Activated CD4-positive, CD25-positive, alpha-beta regulatory T cell treated with anti-CD3 and anti-CD28 coated beads, Interleukin-2, amount 50 U/mL, for 24 hours (primary cell): Measurements from ENCODE around the gene CNOT6.

Experiments
- ATAC-seq, 2 donors: fragments of 150-1000 bp; cut with Tn5 transposase; one replicate each; pipeline ENCODE4 v1.10.0; 2021; ENCODE audit warnings: mild to moderate bottlenecking in 1 of 2, moderate library complexity in 1 of 2

CNOT6 gene

GRCh38 chr5:180623411-180623834, 129.2 kb downstream of the CNOT6 start:
- ATAC-seq, result no peak

GRCh38 chr5:180623844-180624243, 129.7 kb downstream of the CNOT6 start:
- ATAC-seq, result no peak

- no peak for ATAC-seq
Measured at GRCh38 chr5:180624587-180624986, 130.4 kb downstream of the CNOT6 start.

GRCh38 chr5:180625125-180625790, 131.1 kb downstream of the CNOT6 start:
- no peak for ATAC-seq

GRCh38 chr5:180625791-180626660, 131.8 kb downstream of the CNOT6 start:
- no peak for ATAC-seq

GRCh38 chr5:180626661-180627385, 132.6 kb downstream of the CNOT6 start:
- no peak for ATAC-seq

- no peak for ATAC-seq
Measured at GRCh38 chr5:180627386-180628120, 133.4 kb downstream of the CNOT6 start.
